ENCODE measurements around the gene RRBP1.

The RRBP1 gene, protein sequence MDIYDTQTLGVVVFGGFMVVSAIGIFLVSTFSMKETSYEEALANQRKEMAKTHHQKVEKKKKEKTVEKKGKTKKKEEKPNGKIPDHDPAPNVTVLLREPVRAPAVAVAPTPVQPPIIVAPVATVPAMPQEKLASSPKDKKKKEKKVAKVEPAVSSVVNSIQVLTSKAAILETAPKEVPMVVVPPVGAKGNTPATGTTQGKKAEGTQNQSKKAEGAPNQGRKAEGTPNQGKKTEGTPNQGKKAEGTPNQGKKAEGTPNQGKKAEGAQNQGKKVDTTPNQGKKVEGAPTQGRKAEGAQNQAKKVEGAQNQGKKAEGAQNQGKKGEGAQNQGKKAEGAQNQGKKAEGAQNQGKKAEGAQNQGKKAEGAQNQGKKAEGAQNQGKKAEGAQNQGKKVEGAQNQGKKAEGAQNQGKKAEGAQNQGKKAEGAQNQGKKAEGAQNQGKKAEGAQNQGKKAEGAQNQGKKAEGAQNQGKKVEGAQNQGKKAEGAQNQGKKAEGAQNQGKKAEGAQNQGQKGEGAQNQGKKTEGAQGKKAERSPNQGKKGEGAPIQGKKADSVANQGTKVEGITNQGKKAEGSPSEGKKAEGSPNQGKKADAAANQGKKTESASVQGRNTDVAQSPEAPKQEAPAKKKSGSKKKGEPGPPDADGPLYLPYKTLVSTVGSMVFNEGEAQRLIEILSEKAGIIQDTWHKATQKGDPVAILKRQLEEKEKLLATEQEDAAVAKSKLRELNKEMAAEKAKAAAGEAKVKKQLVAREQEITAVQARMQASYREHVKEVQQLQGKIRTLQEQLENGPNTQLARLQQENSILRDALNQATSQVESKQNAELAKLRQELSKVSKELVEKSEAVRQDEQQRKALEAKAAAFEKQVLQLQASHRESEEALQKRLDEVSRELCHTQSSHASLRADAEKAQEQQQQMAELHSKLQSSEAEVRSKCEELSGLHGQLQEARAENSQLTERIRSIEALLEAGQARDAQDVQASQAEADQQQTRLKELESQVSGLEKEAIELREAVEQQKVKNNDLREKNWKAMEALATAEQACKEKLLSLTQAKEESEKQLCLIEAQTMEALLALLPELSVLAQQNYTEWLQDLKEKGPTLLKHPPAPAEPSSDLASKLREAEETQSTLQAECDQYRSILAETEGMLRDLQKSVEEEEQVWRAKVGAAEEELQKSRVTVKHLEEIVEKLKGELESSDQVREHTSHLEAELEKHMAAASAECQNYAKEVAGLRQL (N-terminal part only)

DNA sequence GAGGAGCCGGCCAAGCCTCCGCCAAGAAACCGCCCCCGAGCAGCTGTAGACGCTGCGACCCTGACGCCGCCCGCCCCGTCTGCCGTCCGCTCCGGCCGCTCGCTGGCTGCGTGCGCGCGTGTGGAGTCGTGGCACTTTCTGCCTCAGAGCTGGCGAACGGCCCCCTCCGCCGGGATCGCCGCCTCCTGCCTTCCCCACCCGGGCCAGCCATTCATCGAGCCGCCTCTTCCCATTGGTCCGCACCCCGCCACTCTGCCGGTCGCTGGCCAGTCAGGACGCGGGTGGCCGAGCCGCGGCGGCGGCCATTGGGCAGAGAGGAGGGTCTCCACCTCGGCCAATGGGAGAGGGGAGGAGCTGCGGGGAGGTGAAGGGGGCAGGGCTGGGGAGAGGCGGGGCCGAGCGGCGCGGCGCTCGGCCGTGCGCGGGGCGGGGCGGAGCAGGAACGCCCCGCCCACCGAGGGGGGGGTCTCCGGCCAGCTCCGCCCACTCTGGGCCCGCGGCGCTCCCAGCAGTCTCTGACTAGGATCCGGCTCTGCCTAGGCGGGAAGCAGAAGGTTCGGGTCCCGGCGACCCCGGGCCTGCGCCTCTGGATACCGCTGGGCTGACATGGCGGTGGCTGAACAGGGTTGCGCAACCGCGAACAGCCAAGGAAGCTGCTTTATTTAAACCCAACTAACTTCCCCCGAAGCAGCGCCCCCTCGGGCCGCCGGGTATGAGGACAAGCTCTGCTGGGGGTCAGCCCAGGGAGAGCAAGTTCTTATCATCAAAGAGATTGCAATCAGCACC is at the start of gene RRBP1:
RRBP1 (minus strand) TSS at position 140 of the 786 bp plus-strand sequence. CDS start 21,735 bp downstream, outside the sequence.
- in situ Hi-C loops (cut with MboI; ENCODE audit: low sequenced_read_pairs): loop anchor here (25.0 kb wide), 1 partner anchor 205 kb away; no protein-coding TSS in a partner anchor

DNA sequence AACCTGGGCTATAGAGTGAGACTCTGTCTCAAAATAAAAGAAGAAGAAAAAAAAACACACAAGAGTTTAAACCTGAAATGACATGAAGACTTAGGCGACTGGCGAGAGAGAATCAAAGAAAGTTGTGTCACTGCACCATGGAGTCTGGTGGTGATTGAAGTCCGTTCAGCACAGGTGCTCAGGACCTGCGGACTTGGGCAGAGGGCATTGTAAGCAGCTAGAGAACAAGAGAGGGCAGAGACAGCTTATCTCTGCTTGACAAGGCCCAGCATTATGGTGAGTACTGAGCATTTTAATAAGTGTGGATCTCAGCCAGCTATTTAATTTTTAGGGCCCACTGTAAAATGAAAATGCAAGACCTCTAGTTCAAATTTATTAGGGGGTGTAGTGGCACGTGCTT is 49.2 kb upstream of the RRBP1 start:
- in situ Hi-C loops (cut with MboI; ENCODE audit: low sequenced_read_pairs): no loop called here

DNA sequence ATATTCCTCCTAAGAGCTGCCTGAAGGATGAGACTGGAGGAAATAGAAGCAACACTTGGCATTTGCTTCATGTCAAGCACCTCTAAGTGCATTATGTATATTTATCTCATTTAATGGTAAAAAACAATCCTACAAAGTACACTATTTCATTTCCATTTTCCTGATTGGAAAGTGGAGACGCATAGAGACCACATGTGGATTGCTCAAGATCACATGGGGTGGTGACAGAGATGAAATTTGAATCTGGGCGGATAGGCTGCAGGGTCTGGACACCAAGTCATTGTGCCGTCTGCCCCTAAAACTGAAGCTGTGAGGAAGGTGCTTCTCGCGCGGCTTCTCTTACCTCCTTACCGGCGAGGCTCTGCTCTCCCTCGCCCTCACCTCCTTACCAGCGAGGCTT is 48.0 kb upstream of the RRBP1 start:
- in situ Hi-C loops (cut with MboI; ENCODE audit: low sequenced_read_pairs): no loop called here

GRCh38 chr20:17728074-17728473 is 46.0 kb upstream of the RRBP1 start:
- in situ Hi-C loops (cut with MboI; ENCODE audit: low sequenced_read_pairs): no loop called here

GRCh38 chr20:17727351-17727750 is 45.3 kb upstream of the RRBP1 start:
- in situ Hi-C loops (cut with MboI; ENCODE audit: low sequenced_read_pairs): no loop called here

DNA sequence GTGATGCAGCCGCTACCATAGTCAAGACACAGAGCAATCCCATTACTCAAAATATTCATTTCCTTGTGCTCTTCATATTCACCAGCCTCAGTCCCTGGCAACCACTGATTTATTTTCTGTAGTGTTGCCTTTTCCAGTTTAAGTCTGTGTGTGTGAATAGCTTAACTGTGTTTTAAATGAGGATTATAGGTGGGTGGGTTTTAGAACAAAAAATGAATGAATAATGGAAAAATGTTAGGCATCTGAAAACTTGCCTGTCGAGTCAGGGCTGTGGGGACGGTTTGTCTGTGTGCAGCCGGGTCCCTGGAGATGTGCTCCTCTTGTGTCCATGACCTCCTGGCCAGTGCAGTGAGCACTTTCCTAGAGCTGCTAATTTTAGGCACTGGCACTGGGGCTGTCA is 44.9 kb upstream of the RRBP1 start:
- in situ Hi-C loops (cut with MboI; ENCODE audit: low sequenced_read_pairs): no loop called here

DNA sequence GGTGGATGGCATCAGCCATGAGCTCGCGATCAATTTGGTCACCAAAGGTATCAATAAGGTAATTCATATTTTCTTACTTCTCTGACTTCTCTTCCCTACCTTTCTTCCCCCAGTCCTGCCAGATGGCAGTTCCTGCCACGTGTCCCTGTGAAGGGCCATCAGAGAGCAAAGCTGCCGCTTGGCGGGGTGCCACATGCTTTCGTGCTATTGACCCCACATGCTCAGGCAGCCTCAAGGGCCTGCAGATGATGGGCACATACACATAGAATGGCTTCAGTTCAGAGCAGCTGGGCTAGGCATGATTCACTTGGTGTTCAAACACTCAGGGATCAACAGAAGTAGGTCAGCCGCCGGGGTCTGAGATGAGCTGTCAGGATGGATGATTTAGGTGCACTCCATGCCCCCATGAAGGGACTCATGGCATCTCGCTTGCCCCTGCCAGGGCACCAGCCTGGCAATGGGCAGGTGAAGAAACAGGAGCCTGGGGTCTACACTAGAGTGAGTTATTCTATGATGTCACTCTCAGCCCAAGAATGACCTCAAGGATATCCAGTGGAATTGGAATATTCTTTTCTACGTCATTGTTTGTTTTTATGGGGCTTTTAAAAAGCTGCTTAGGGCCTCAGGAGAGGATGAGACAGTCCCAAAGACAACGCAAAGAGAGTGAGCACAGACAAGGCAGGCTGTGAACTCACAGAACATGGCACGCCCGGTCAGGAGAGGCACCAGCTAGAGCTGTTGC is 43.2 kb upstream of the RRBP1 start:
- in situ Hi-C loops (cut with MboI; ENCODE audit: low sequenced_read_pairs): no loop called here

GRCh38 chr20:17723301-17723691 is 41.3 kb upstream of the RRBP1 start:
- in situ Hi-C loops (cut with MboI; ENCODE audit: low sequenced_read_pairs): no loop called here

DNA sequence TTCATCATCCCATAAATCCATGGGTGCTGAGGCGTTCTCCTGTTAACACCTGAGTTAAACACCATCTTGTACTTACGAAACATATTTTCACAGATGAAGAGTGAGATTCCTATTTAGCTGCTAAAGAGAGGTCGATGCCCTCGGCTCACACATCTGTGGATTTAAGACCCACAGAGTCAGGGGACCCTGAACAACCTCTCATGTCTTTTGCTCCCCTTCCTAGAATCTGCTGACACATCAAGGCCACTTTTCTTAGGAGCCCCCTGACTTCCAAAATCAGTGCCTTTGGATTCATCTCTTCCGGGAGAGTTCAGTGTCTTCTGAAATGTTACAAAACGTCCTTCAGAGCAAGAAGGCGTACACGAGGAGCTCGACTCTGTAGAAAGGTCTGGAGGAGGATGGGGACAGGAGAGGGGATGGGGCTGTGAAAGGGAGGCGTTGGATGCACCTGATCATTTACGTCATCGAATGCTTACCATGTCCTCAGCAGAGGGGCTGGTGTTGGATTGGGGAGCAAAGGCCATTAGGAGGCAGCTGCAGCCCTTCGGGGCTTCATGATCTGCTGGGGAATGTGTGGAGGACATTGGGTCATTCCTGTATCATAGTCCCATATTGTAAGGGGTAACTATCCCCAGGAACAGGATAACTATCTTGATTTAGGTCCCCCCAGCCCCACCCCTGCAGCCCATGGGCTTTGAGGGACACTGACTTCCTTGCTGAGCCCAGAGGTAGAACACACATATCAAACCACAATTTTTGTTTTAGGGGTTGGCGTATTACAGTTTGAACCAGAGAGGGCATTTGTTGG is 40.7 kb upstream of the RRBP1 start:
- in situ Hi-C loops (cut with MboI; ENCODE audit: low sequenced_read_pairs): no loop called here

- in situ Hi-C loops (cut with MboI; ENCODE audit: low sequenced_read_pairs): no loop called here
Observed at GRCh38 chr20:17721802-17722486, 39.9 kb upstream of the RRBP1 start.

DNA sequence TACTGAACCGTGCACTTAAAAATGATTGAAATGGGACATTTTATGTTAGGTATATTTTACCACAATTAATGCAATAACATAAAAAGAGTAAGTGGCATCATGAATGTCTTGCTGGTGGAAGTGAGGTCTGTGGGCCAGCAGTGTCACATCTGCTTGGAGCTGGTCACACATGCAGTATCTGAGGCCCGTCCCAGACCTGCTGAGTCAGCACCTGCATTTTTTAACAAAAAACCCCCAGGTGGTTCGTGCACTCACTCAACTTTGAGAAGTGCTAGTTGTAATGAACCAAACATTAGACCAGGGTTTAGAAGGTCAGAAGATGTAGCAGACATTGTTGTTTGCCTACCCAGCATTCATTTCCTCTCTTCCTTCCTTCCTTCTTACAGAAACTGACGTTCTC is 38.7 kb upstream of the RRBP1 start:
- in situ Hi-C loops (cut with MboI; ENCODE audit: low sequenced_read_pairs): no loop called here

GRCh38 chr20:17716331-17716730 is 34.3 kb upstream of the RRBP1 start:
- in situ Hi-C loops (cut with MboI; ENCODE audit: low sequenced_read_pairs): no loop called here

GRCh38 chr20:17715075-17715474 is 33.0 kb upstream of the RRBP1 start:
- in situ Hi-C loops (cut with MboI; ENCODE audit: low sequenced_read_pairs): no loop called here

DNA sequence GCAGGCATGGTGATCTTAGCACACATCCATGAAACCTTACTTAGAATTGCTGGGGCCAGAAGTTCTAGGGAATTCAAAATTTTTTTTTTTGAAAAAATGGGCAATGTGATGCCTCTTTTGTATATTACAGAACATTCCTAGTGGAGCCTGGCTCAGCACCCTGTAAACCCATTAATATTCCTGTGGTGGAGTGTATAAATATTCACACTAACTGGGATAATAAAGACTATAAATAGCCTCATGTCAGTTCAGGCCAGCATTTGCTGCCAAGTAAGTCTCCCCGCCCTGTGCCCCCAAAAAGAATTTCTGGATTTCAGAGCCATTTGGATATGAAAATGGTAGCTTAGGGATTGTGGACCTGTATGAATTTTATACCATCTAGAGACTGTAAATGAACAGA is 32.6 kb upstream of the RRBP1 start:
- in situ Hi-C loops (cut with MboI; ENCODE audit: low sequenced_read_pairs): no loop called here

- in situ Hi-C loops (cut with MboI; ENCODE audit: low sequenced_read_pairs): no loop called here
Observed at GRCh38 chr20:17712708-17713107, 30.7 kb upstream of the RRBP1 start.

DNA sequence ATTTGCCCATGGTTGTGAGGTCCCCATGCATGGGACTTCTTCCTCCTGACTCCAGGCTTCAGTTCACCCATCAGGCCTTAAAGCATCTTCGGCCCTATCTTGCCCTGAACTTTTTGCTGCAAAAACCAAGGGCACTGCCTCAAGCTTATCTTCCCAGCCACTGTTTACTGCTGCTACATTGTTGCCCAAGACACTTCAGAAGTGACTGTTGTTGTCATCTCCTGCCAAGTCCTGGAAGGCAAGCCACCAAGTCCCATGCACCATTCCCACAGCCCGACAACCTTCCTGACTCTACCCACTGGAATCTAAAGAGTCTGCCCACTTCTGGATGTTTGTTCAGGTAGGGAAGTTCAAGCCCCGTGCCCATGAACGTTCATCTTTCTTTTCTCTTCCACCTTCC is 30.2 kb upstream of the RRBP1 start:
- in situ Hi-C loops (cut with MboI; ENCODE audit: low sequenced_read_pairs): no loop called here

DNA sequence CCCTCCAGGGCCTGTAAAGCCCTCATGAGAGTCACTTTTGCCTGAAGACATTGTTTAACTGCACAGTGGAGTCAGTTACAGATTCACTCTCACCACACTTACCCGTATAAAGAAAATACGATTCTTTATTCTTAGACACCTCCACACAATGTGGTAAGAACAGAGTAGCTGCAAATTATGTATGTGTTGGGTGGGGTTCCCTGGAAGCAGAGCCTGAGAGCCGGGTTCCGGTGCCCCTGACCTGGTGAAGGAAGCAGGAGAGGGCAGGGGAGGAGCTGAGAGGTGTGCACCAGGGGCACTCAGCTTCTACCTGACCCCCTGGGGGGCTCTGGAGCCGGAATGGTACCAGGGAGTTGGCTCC is 29.2 kb upstream of the RRBP1 start:
- in situ Hi-C loops (cut with MboI; ENCODE audit: low sequenced_read_pairs): no loop called here

All from HL-60/S4 treated with retinoic acid at 250 ng/mL for 4 days and 3 days (cell line).